Measurements from ENCODE around the gene ZNF106. TPM values are rescaled to one million over a fixed set of nuclear protein-coding genes. Genes with fewer than 3 reads are reported as not detected.
A peak's percentile ranks its signal among the peaks of the same experiment; 100 is the strongest.

The ZNF106 gene
- total RNA-seq, 2 donors from 2014 or later, result 77.4 to 83.8 TPM

DNA sequence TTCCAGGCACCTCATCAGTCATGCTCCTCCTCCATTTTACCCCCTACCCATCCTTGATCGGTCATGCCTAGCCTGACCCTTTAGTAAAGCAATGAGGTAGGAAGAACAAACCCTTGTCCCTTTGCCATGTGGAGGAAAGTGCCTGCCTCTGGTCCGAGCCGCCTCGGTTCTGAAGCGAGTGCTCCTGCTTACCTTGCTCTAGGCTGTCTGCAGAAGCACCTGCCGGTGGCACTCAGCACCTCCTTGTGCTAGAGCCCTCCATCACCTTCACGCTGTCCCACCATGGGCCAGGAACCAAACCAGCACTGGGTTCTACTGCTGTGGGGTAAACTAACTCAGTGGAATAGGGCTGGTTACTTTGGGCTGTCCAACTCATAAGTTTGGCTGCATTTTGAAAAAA is 79.1 kb downstream of the ZNF106 start:
- Histone ChIP-seq H3K4me3 (no peak overlapping the region), H3K4me1 (ENCODE audit: control insufficient read depth in 1 of 2, low read depth in 2 of 2) (peaks cover 0 to 17% of the 10 kb centered on the region in 2 donors), H3K36me3 (peaks cover 32% of the 10 kb centered on the region), H3K27me3 (replicated peaks; ENCODE audit: insufficient read depth) (no peaks in the 10 kb centered on the region), H3K9me3 (no peaks in the 10 kb centered on the region), H3K27ac (no peak overlapping the region)
- TF ChIP-seq, protein P1, sequence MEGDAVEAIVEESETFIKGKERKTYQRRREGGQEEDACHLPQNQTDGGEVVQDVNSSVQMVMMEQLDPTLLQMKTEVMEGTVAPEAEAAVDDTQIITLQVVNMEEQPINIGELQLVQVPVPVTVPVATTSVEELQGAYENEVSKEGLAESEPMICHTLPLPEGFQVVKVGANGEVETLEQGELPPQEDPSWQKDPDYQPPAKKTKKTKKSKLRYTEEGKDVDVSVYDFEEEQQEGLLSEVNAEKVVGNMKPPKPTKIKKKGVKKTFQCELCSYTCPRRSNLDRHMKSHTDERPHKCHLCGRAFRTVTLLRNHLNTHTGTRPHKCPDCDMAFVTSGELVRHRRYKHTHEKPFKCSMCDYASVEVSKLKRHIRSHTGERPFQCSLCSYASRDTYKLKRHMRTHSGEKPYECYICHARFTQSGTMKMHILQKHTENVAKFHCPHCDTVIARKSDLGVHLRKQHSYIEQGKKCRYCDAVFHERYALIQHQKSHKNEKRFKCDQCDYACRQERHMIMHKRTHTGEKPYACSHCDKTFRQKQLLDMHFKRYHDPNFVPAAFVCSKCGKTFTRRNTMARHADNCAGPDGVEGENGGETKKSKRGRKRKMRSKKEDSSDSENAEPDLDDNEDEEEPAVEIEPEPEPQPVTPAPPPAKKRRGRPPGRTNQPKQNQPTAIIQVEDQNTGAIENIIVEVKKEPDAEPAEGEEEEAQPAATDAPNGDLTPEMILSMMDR (IDR thresholded peaks at IDR 0.05), result no peak
- ATAC-seq (ENCODE audit: insufficient number of reproducible peaks, low FRiP score, low read depth), result no peak
- no peak for DNase-seq (ENCODE audit: low spot score)

DNA sequence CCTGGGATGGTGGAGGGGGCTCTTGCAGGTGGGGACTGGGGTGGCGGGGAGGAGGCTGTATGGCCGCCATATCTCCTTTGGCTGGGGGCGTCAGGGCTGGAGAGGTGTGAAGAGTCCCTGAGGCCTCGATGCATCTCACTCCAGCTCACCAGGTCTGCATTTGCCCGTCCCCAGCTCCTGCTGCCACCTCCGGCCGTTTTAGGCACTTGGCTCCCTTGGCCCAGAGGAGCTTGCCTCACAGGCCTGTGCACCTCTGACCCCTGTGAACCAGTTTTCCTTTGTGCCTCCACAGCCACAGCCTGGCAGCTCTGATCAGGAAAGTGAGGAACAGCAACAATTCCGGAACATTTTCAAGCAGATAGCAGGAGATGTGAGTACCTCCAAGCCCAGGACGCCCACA is 81.9 kb downstream of the ZNF106 start:
- H3K9me3 ChIP-seq, result no peaks in the 10 kb centered on the region
- DNase-seq (ENCODE audit: low spot score) (no peak), ATAC-seq (ENCODE audit: insufficient number of reproducible peaks, low FRiP score, low read depth) (no peak)
- TF ChIP-seq, protein P1 (IDR thresholded peaks at IDR 0.05), result no peak
- no peaks in the 10 kb centered on the region for H3K27me3 ChIP-seq (replicated peaks; ENCODE audit: insufficient read depth)
- H3K4me1 ChIP-seq (ENCODE audit: control insufficient read depth in 1 of 2, low read depth in 2 of 2), result peaks cover 0 to 19% of the 10 kb centered on the region in 2 donors
- no peak overlapping the region for H3K27ac ChIP-seq
- H3K36me3 ChIP-seq, result peaks cover 18% of the 10 kb centered on the region
- no peak overlapping the region for H3K4me3 ChIP-seq

DNA sequence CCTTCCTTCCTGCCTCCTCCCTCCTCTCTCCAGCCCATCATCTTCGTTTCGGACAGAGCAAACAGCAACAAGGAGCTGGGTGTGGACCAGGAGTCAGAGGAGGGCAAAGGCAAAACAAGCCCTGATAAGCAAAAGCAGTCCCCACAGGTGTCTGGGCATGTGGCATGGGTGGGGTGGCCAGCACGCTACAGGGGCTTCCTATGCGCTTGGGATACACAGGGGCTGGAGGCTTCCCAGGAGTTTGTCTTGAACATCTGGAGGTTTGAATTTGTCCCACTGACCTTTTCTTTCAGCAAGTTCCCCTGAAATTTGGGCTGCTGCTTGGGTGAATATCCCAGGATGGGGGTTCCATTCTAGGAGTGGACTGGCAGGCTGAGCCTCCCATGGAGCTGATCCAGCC is 82.8 kb downstream of the ZNF106 start:
- Histone ChIP-seq H3K4me3 (no peak overlapping the region), H3K4me1 (ENCODE audit: control insufficient read depth in 1 of 2, low read depth in 2 of 2) (peaks cover 0 to 12% of the 10 kb centered on the region in 2 donors), H3K27me3 (replicated peaks; ENCODE audit: insufficient read depth) (no peaks in the 10 kb centered on the region), H3K27ac (no peak overlapping the region), H3K9me3 (no peaks in the 10 kb centered on the region), H3K36me3 (peaks cover 18% of the 10 kb centered on the region)
- TF ChIP-seq, protein P1 (IDR thresholded peaks at IDR 0.05), result no peak
- DNase-seq (ENCODE audit: low spot score) (no peak), ATAC-seq (ENCODE audit: insufficient number of reproducible peaks, low FRiP score, low read depth) (no peak)

DNA sequence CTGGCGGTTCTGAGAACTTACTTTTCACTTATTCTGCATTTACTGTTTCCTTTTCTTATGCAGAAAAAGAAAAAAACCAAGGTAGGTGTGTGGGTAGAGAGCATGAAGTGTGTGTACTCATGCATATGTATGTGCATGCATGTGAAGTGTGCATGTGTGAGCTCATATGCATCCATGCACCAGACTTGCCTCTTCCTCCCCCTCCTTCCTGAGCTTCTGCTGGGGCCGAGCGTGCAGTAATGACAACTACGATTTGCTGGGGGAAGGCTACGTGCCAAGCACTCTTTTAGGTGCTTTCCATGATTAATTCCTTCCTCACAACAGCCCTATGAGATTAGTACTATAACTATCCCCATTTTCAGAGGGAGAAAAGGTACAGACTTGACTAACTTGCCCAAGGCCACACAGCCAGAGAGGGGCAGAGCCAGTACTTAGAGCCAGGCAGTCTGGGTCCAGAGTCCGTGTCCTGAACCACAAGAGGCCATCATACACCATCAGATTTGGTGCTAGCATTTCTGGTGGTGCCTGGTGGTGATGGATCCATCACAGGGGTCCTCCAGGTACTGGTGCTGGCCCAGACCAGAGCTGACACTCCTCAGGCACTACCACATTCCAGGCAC is 85.0 kb downstream of the ZNF106 start:
- no peaks in the 10 kb centered on the region for H3K9me3 ChIP-seq
- H3K27me3 ChIP-seq (replicated peaks; ENCODE audit: insufficient read depth), result no peaks in the 10 kb centered on the region
- no peak overlapping the region for H3K4me3 ChIP-seq
- TF ChIP-seq, protein P1 (IDR thresholded peaks at IDR 0.05), result no peak
- DNase-seq (ENCODE audit: low spot score) (no peak), ATAC-seq (ENCODE audit: insufficient number of reproducible peaks, low FRiP score, low read depth) (peak; percentile 24)
- H3K36me3 ChIP-seq, result peaks cover 12% of the 10 kb centered on the region
- no peak overlapping the region for H3K27ac ChIP-seq
- peaks cover 0 to 12% of the 10 kb centered on the region in 2 donors for H3K4me1 ChIP-seq (ENCODE audit: control insufficient read depth in 1 of 2, low read depth in 2 of 2)

DNA sequence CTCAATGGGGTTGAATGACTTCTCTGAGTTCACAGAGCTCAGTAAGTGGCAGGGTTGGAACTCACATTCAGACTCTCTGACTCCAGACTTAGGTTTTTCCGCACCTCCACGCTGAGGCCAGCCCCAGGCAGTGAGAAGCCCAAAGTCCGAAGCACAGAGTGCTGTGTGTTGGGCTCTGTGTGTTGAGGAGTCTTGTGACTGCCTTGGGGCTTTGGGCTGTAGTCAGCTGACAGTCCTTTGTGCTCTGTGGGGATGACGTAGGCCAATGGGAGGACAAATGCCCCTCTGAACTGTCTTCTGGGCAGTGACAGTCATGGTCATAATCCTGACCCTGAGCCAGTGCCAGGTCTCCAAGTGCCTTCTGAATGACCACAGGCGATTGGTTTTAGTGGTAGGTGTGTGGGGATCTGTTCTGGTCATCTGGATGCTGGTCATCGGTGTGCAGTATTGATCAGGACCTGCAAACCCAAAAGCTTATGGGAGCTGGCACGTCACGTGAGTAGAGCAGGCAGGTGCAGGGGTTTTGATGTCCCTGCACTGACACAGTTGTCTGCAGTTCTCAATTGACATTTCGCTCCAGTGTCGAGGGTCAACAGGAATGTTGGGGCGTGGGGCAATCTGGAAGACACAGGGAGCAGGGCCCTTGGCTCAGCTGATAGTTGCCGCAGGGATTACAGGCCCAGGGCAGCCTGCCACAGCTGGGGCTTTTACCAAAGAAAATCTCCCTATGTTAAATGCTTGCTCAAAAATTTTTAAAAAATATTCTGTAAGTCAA is 86.3 kb downstream of the ZNF106 start:
- no peak for ATAC-seq (ENCODE audit: insufficient number of reproducible peaks, low FRiP score, low read depth)
- H3K4me1 ChIP-seq (ENCODE audit: control insufficient read depth in 1 of 2, low read depth in 2 of 2), result peaks cover 0 to 12% of the 10 kb centered on the region in 2 donors
- no peak for DNase-seq (ENCODE audit: low spot score)
- no peaks in the 10 kb centered on the region for H3K27me3 ChIP-seq (replicated peaks; ENCODE audit: insufficient read depth)
- peaks cover 3% of the 10 kb centered on the region for H3K36me3 ChIP-seq
- H3K4me3 ChIP-seq, result no peak overlapping the region
- TF ChIP-seq, protein P1 (IDR thresholded peaks at IDR 0.05), result no peak
- H3K27ac ChIP-seq, result no peak overlapping the region
- H3K9me3 ChIP-seq, result no peaks in the 10 kb centered on the region

All from thoracic aorta (tissue), 2 donors.